IMR-90 (cell line): Measurements from ENCODE around the gene RASAL1. TPM values are rescaled to one million over a fixed set of nuclear protein-coding genes. Genes with fewer than 3 reads are reported as not detected.

Source experiments
- ATAC-seq: fragments of 200-7000 bp; cut with Tn5 transposase; 2 replicates; pipeline ENCODE4 v1.9.1; 2020; ENCODE audit warnings: low read depth, mild to moderate bottlenecking, moderate library complexity
- BruUV-seq: library from RNA; stranded (reverse); fragments of 400-500 nt; replicated peaks from 2 replicates; lab custom pipeline; 2021; lab: Mats Ljungman, UMichigan
- CTCF ChIA-PET: fragments of 300-600 bp; formaldehyde crosslinking; extraction: SDS; loops from one replicate; lab custom pipeline; 2021; ENCODE audit warnings: antibody characterized with exemption; lab: Yijun Ruan, JAX
- POLR2A ChIA-PET: fragments of 300-600 bp; sonication (Branson Sonifier 250); formaldehyde crosslinking; loops from one replicate; lab custom pipeline; 2022; ENCODE audit warnings: antibody characterized with exemption; ENCODE audit not compliant: unreplicated experiment; lab: Charles Lee
- DNase-seq: peaks from one replicate; pipeline ENCODE4 v3.0.0; 2013
- H2AFZ ChIP-seq: replicated peaks from 2 replicates; pipeline ENCODE3; 2013; ENCODE audit warnings: low read length, mild to moderate bottlenecking; ENCODE audit not compliant: poor library complexity
- H2AK5ac ChIP-seq: 2 replicates; pipeline ENCODE4 v1.6.1; 2013; ENCODE audit warnings: low read depth, low read length, inconsistent platforms
- H2AK9ac ChIP-seq: replicated peaks from 2 replicates; pipeline ENCODE3; 2013; ENCODE audit warnings: mild to moderate bottlenecking, low read depth, low read length, moderate library complexity; ENCODE audit not compliant: poor library complexity
- H2BK120ac ChIP-seq: 2 replicates; pipeline ENCODE4 v1.6.1; 2013; ENCODE audit warnings: low read depth, low read length, inconsistent platforms
- H2BK15ac ChIP-seq: 3 replicates; pipeline ENCODE4 v1.6.1; 2013; ENCODE audit warnings: low read depth, low read length, inconsistent platforms
- H2BK20ac ChIP-seq: 2 replicates; pipeline ENCODE4 v1.6.1; 2013; ENCODE audit warnings: low read depth, mild to moderate bottlenecking, inconsistent platforms, low read length, moderate library complexity
- H2BK5ac ChIP-seq: 2 replicates; pipeline ENCODE4 v1.6.1; 2013; ENCODE audit warnings: mild to moderate bottlenecking, low read depth, low read length, inconsistent platforms; ENCODE audit not compliant: poor library complexity, severe bottlenecking
- H3K14ac ChIP-seq: replicated peaks from 2 replicates; pipeline ENCODE4 v1.6.1; 2013; ENCODE audit warnings: low read depth, low read length, inconsistent platforms
- H3K18ac ChIP-seq: 2 replicates; pipeline ENCODE4 v1.6.1; 2013; ENCODE audit warnings: low read depth, low read length, control low read depth
- H3K23ac ChIP-seq: 2 replicates; pipeline ENCODE4 v1.6.1; 2013; ENCODE audit warnings: low read depth, low read length, inconsistent platforms
- H3K27ac ChIP-seq: 2 replicates; pipeline ENCODE4 v1.5.1; 2013; ENCODE audit warnings: mild to moderate bottlenecking, control low read depth, low read length; ENCODE audit not compliant: insufficient read depth
- H3K27me3 ChIP-seq: 2 replicates; pipeline ENCODE4 v1.6.1; 2013; ENCODE audit warnings: low read length; ENCODE audit not compliant: control insufficient read depth, insufficient read depth
- H3K36me3 ChIP-seq: 2 replicates; pipeline ENCODE4 v1.6.1; 2013; ENCODE audit warnings: low read length, mixed read lengths; ENCODE audit not compliant: control insufficient read depth, insufficient read depth
- H3K4ac ChIP-seq: 2 replicates; pipeline ENCODE4 v1.6.1; 2013; ENCODE audit warnings: low read depth, low read length, inconsistent platforms
- H3K4me1 ChIP-seq: 2 replicates; pipeline ENCODE4 v1.6.1; 2013; ENCODE audit warnings: low read length, mixed read lengths; ENCODE audit not compliant: control insufficient read depth, insufficient read depth
- H3K4me2 ChIP-seq: 2 replicates; pipeline ENCODE4 v1.6.1; 2013; ENCODE audit warnings: low read depth, mild to moderate bottlenecking, control low read depth, low read length, moderate library complexity
- H3K4me3 ChIP-seq: 2 replicates; pipeline ENCODE4 v1.5.1; 2013; ENCODE audit warnings: low read depth, mild to moderate bottlenecking, control low read depth, low read length, moderate library complexity; ENCODE audit not compliant: insufficient read depth
- H3K56ac ChIP-seq: 2 replicates; pipeline ENCODE4 v1.6.1; 2013; ENCODE audit warnings: low read length, inconsistent platforms; ENCODE audit not compliant: insufficient read depth; ENCODE audit errors: extremely low read depth
- H3K79me1 ChIP-seq, 2 experiments: 2 replicates each; pipeline ENCODE4 v1.6.1; 2013; ENCODE audit warnings: low read length in 2 of 2, inconsistent platforms in 1 of 2, low read depth in 1 of 2
- H3K9ac ChIP-seq: 2 replicates; pipeline ENCODE4 v1.6.1; 2013; ENCODE audit warnings: low read depth, low read length, control low read depth
- H3K9me1 ChIP-seq: 2 replicates; pipeline ENCODE4 v1.6.1; 2013; ENCODE audit warnings: low read length, inconsistent platforms; ENCODE audit not compliant: insufficient read depth
- H3K9me3 ChIP-seq: 2 replicates; pipeline ENCODE4 v1.6.1; 2013; ENCODE audit warnings: low read length; ENCODE audit not compliant: control insufficient read depth, insufficient read depth
- H4K20me1 ChIP-seq: 2 replicates; pipeline ENCODE4 v1.6.1; 2013; ENCODE audit warnings: low read length, inconsistent platforms; ENCODE audit not compliant: insufficient read depth
- H4K5ac ChIP-seq: 2 replicates; pipeline ENCODE4 v1.6.1; 2013; ENCODE audit warnings: mild to moderate bottlenecking, low read depth, low read length, control low read depth
- H4K8ac ChIP-seq, 2 experiments: 2 replicates each; pipeline ENCODE4 v1.6.1; 2013; ENCODE audit warnings: low read depth in 2 of 2, low read length in 2 of 2, control low read depth in 1 of 2, inconsistent platforms in 1 of 2
- H4K91ac ChIP-seq: 2 replicates; pipeline ENCODE4 v1.6.1; 2013; ENCODE audit warnings: low read depth, low read length, inconsistent platforms; ENCODE audit not compliant: insufficient read depth
- FOS ChIP-seq: fragments of 150-350 bp; IDR thresholded peaks from 2 replicates; pipeline ENCODE4 v1.6.1; 2016; ENCODE audit warnings: low read depth, low read length
- MAFK ChIP-seq: IDR thresholded peaks from 2 replicates; pipeline ENCODE4 v1.6.1; 2012; ENCODE audit warnings: low read depth, low read length, improper control_type of control experiment
- NFE2L2 ChIP-seq: fragments of 150-350 bp; IDR thresholded peaks from 2 replicates; pipeline ENCODE4 v1.6.1; 2016; ENCODE audit warnings: low read depth, mild to moderate bottlenecking, low read length
- POLR2A ChIP-seq: IDR thresholded peaks from 2 replicates; pipeline ENCODE4 v1.6.1; 2012; ENCODE audit warnings: mild to moderate bottlenecking, low read depth, low read length
- RAD21 ChIP-seq: IDR thresholded peaks from 2 replicates; pipeline ENCODE4 v1.6.1; 2012; ENCODE audit warnings: low read length, improper control_type of control experiment
- WGBS, 2 experiments: methylation state at CpG; one replicate each; pipeline versions ENCODE4 v1.1.5 to v1.1.7; 2013; ENCODE audit warnings: missing lambda C conversion rate in 2 of 2; ENCODE audit not compliant: insufficient read length in 1 of 2; ENCODE audit errors: extremely low coverage in 2 of 2; 5-methylcytosine and 5-hydroxymethylcytosine counted together
- dilution Hi-C: fragments of 300-500 bp; cut with HindIII; formaldehyde crosslinking; loops from one replicate; pipeline ENCODE4 v1.14.3; 2018; ENCODE audit warnings: low sequenced_read_pairs; ENCODE audit not compliant: unreplicated experiment
- in situ Hi-C: fragments of 300-500 bp; cut with MboI; formaldehyde crosslinking; loops from 3 replicates; pipeline ENCODE4 v1.14.3; 2019; ENCODE audit warnings: low sequenced_read_pairs, inconsistent platforms, mixed read lengths
- intact Hi-C: fragments of 100-400 bp; cut with micrococcal nuclease; formaldehyde crosslinking; loops from 2 replicates; pipeline ENCODE4 v1.10.0; 2022
- polyA plus RNA-seq, 3 experiments: library from polyadenylated mRNA; depleted of rRNA; stranded (reverse); fragments of >200 nt; gene quantifications; 2 replicates each; pipeline ENCODE4 v1.2.3, GENCODE V29; 2012; ENCODE audit warnings: low replicate concordance in 1 of 3
- total RNA-seq: library from RNA; depleted of rRNA; stranded (reverse); fragments of >200 nt; gene quantifications from 2 replicates; pipeline ENCODE4 v1.2.3, GENCODE V29; 2012
- TF ChIP-seq, protein P1 (sequence below): fragments of 150-350 bp; IDR thresholded peaks from 2 replicates; pipeline ENCODE4 v1.6.1; 2017; ENCODE audit warnings: mild to moderate bottlenecking, antibody characterized with exemption, low read length, low read depth
- TF ChIP-seq, protein P2 (sequence below): conservative IDR thresholded peaks from 2 replicates; pipeline ENCODE4 v1.5.1; 2012; ENCODE audit warnings: mild to moderate bottlenecking, low read depth, low read length, improper control_type of control experiment
- TF ChIP-seq, protein P3 (sequence below): fragments of 150-350 bp; IDR thresholded peaks from 2 replicates; pipeline ENCODE4 v1.6.1; 2016; ENCODE audit warnings: low read depth, mild to moderate bottlenecking, low read length, moderate library complexity, borderline replicate concordance

The RASAL1 gene
- total and polyA plus RNA-seq, 2 of the 4 experiments (the other 2 are of a cell fraction), result not detected

DNA sequence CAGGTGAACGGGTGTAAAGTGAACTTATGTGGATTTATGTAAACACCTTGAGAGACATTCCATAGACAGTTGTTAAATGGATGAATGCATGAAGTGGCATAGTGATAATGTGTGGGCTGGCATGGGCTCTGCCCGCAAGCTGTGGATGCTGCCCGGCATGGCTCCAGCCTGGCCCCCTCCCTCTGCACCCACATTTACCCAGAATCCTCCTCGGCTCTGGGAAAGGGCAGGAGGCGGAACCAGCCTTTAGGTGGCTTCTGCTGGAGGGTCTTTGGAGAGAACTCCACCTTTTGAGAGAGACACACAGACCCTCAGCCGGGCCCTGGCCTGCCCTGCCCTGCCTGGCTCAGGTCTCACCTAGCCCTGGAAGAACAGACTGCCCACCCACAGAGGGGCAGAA, 18.7 kb downstream of the RASAL1 start:
- POLR2A ChIA-PET, result no interaction called here
- no TSS peak for BruUV-seq
- dilution Hi-C loops, result no loop called here

More for the DNA sequence above, 18.7 kb downstream of the RASAL1 start:
- Histone ChIP-seq H3K18ac (no peak overlapping the region), H3K56ac (no peak overlapping the region), H3K36me3 (no peaks in the 10 kb centered on the region), H2AK9ac (no peak overlapping the region), H2BK120ac (no peak overlapping the region), H3K9me3 (no peaks in the 10 kb centered on the region), H2AK5ac (no peak overlapping the region), H2AFZ (no peak overlapping the region), H3K27me3 (peaks cover 3% of the 10 kb centered on the region; the same call in 1 of the 2 replicates), H3K4ac (no peak overlapping the region), H4K5ac (no peak overlapping the region), H3K4me3 (no peak overlapping the region), H3K23ac (no peak overlapping the region), H3K4me1 (no peaks in the 10 kb centered on the region), H2BK15ac (no peak overlapping the region), H4K20me1 (no peaks in the 10 kb centered on the region), H4K91ac (no peak overlapping the region), H2BK20ac (no peak overlapping the region), H3K9me1 (no peaks in the 10 kb centered on the region), H3K4me2 (no peak overlapping the region), H2BK5ac (no peak overlapping the region), H3K27ac (no peak overlapping the region), H3K14ac (no peak overlapping the region), H3K79me1 (no peaks in the 10 kb centered on the region), H3K9ac (no peak overlapping the region), H4K8ac (no peak overlapping the region)
- no CpG with 5 or more reads among the region's 6 CpGs for WGBS, 2 experiments
- TF ChIP-seq, protein P1, sequence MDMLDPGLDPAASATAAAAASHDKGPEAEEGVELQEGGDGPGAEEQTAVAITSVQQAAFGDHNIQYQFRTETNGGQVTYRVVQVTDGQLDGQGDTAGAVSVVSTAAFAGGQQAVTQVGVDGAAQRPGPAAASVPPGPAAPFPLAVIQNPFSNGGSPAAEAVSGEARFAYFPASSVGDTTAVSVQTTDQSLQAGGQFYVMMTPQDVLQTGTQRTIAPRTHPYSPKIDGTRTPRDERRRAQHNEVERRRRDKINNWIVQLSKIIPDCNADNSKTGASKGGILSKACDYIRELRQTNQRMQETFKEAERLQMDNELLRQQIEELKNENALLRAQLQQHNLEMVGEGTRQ, result no peak
- TF ChIP-seq, protein P2, sequence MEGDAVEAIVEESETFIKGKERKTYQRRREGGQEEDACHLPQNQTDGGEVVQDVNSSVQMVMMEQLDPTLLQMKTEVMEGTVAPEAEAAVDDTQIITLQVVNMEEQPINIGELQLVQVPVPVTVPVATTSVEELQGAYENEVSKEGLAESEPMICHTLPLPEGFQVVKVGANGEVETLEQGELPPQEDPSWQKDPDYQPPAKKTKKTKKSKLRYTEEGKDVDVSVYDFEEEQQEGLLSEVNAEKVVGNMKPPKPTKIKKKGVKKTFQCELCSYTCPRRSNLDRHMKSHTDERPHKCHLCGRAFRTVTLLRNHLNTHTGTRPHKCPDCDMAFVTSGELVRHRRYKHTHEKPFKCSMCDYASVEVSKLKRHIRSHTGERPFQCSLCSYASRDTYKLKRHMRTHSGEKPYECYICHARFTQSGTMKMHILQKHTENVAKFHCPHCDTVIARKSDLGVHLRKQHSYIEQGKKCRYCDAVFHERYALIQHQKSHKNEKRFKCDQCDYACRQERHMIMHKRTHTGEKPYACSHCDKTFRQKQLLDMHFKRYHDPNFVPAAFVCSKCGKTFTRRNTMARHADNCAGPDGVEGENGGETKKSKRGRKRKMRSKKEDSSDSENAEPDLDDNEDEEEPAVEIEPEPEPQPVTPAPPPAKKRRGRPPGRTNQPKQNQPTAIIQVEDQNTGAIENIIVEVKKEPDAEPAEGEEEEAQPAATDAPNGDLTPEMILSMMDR, result no peak
- TF ChIP-seq FOS, result no peak
- TF ChIP-seq POLR2A, result no peak
- TF ChIP-seq RAD21, result no peak
- TF ChIP-seq, protein P3, sequence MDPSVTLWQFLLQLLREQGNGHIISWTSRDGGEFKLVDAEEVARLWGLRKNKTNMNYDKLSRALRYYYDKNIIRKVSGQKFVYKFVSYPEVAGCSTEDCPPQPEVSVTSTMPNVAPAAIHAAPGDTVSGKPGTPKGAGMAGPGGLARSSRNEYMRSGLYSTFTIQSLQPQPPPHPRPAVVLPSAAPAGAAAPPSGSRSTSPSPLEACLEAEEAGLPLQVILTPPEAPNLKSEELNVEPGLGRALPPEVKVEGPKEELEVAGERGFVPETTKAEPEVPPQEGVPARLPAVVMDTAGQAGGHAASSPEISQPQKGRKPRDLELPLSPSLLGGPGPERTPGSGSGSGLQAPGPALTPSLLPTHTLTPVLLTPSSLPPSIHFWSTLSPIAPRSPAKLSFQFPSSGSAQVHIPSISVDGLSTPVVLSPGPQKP, result no peak
- no peak for TF ChIP-seq MAFK
- no peak for TF ChIP-seq NFE2L2
- DNase-seq (no peak), ATAC-seq (no peak)
- in situ Hi-C loops, result no loop called here
- intact Hi-C loops, result no loop called here
- CTCF ChIA-PET, result no interaction called here
